SK-N-SH treated with all-trans-retinoic acid at 6 μM for 48 hours (cell line): ENCODE data around the gene CMIP.

ENCODE experiments used
- ARNTL ChIP-seq: fragments of 450-650 bp; formaldehyde crosslinking; IDR thresholded peaks from 2 replicates; pipeline ENCODE4 v1.5.0; 2020; ENCODE audit warnings: low read depth, mild to moderate bottlenecking, moderate library complexity, borderline replicate concordance
- CSDC2 ChIP-seq: fragments of 250-450 bp; sonication (Bioruptor Pico); IDR thresholded peaks from 2 replicates; pipeline ENCODE4 v1.5.0; 2020; ENCODE audit warnings: mild to moderate bottlenecking, moderate library complexity
- ISL1 ChIP-seq: fragments of 250-450 bp; sonication (Bioruptor Pico); IDR thresholded peaks from 2 replicates; pipeline ENCODE4 v2.1.2; 2022; ENCODE audit warnings: mild to moderate bottlenecking, moderate library complexity
- RARB ChIP-seq: fragments of 250-450 bp; sonication (Bioruptor Pico); IDR thresholded peaks from 2 replicates; pipeline ENCODE4 v1.8.0; 2021; ENCODE audit warnings: mild to moderate bottlenecking, moderate library complexity
- TOX ChIP-seq: fragments of 250-450 bp; sonication (Bioruptor Pico); IDR thresholded peaks from 2 replicates; pipeline ENCODE4 v1.8.0; 2021; ENCODE audit warnings: mild to moderate bottlenecking, moderate library complexity, borderline replicate concordance
- ZC3H10 ChIP-seq: fragments of 250-450 bp; sonication (Bioruptor Pico); IDR thresholded peaks from 2 replicates; pipeline ENCODE4 v1.5.1; 2021; ENCODE audit warnings: mild to moderate bottlenecking, moderate library complexity
- ZFP3 ChIP-seq: fragments of 250-450 bp; sonication (Bioruptor Pico); IDR thresholded peaks from 2 replicates; pipeline ENCODE4 v1.5.0; 2020; ENCODE audit warnings: mild to moderate bottlenecking, moderate library complexity
- ZNF70 ChIP-seq: fragments of 450-650 bp; formaldehyde crosslinking; IDR thresholded peaks from 2 replicates; pipeline ENCODE4 v1.5.0; 2020; ENCODE audit warnings: mild to moderate bottlenecking, moderate library complexity
- TF ChIP-seq, protein P1 (sequence below): fragments of 250-450 bp; sonication (Bioruptor Pico); IDR thresholded peaks from 2 replicates; pipeline ENCODE4 v1.8.0; 2020; ENCODE audit warnings: mild to moderate bottlenecking, moderate library complexity, borderline replicate concordance
- TF ChIP-seq, protein P2 (sequence below): fragments of 250-450 bp; sonication (Bioruptor Pico); IDR thresholded peaks from 2 replicates; pipeline ENCODE4 v1.5.1; 2021; ENCODE audit warnings: mild to moderate bottlenecking, moderate library complexity
- TF ChIP-seq, protein P3 (sequence below): fragments of 250-450 bp; sonication (Bioruptor Pico); IDR thresholded peaks from 2 replicates; pipeline ENCODE4 v1.8.0; 2021; ENCODE audit warnings: low read depth, mild to moderate bottlenecking, moderate library complexity, borderline replicate concordance

DNA sequence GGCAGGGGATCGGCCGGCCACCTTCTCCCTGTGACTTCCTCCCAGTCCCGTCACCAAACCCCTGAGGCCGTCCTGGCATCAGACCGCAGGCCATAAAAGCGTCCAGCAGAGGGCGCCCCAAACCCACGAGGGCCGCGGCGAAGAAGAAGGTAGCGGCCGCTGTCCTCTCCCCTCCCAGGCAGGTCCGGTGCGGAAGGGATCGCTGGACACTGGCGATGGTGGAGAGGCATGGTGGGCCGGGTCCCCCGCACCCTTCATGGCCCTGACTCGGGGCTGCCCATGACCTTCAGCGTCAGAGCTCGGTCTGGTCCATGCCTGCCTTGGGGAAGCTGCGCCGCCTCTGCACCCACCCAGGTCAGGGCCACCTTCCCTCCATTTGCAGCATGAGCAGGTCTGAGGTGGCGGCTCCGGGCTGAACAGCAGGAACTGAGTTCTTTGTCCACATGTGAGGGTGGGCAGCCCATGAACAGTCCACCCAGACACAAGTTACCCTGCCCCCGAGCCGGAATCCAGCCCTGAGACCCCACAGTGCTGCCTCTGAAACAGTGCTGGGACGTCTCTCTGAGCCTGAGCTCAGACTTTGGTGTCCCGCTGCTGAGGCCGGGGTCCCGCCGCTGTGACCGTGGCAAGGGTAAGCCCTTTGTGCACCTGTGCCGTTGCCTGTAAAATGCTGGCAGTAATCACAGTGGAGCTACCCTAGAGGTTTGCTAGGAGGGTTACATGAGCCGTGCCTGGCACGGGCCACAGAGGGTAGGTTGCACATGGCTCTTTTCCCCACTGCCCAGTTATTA lies 40.8 kb upstream of the CMIP start:
- TF ChIP-seq, protein P1, sequence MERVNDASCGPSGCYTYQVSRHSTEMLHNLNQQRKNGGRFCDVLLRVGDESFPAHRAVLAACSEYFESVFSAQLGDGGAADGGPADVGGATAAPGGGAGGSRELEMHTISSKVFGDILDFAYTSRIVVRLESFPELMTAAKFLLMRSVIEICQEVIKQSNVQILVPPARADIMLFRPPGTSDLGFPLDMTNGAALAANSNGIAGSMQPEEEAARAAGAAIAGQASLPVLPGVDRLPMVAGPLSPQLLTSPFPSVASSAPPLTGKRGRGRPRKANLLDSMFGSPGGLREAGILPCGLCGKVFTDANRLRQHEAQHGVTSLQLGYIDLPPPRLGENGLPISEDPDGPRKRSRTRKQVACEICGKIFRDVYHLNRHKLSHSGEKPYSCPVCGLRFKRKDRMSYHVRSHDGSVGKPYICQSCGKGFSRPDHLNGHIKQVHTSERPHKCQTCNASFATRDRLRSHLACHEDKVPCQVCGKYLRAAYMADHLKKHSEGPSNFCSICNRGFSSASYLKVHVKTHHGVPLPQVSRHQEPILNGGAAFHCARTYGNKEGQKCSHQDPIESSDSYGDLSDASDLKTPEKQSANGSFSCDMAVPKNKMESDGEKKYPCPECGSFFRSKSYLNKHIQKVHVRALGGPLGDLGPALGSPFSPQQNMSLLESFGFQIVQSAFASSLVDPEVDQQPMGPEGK (CRISPR knock-in tag) = no peak
- TF ChIP-seq ZFP3 (CRISPR knock-in tag) (no peak), RARB (CRISPR knock-in tag) (no peak), CSDC2 (CRISPR knock-in tag) (no peak), ZNF70 (CRISPR knock-in tag) (no peak), ARNTL (no peak), TOX (CRISPR knock-in tag) (no peak), ISL1 (CRISPR knock-in tag) (no peak), ZC3H10 (no peak)
- TF ChIP-seq, protein P2, sequence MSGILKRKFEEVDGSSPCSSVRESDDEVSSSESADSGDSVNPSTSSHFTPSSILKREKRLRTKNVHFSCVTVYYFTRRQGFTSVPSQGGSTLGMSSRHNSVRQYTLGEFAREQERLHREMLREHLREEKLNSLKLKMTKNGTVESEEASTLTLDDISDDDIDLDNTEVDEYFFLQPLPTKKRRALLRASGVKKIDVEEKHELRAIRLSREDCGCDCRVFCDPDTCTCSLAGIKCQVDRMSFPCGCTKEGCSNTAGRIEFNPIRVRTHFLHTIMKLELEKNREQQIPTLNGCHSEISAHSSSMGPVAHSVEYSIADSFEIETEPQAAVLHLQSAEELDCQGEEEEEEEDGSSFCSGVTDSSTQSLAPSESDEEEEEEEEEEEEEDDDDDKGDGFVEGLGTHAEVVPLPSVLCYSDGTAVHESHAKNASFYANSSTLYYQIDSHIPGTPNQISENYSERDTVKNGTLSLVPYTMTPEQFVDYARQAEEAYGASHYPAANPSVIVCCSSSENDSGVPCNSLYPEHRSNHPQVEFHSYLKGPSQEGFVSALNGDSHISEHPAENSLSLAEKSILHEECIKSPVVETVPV = no peak
- TF ChIP-seq, protein P3, sequence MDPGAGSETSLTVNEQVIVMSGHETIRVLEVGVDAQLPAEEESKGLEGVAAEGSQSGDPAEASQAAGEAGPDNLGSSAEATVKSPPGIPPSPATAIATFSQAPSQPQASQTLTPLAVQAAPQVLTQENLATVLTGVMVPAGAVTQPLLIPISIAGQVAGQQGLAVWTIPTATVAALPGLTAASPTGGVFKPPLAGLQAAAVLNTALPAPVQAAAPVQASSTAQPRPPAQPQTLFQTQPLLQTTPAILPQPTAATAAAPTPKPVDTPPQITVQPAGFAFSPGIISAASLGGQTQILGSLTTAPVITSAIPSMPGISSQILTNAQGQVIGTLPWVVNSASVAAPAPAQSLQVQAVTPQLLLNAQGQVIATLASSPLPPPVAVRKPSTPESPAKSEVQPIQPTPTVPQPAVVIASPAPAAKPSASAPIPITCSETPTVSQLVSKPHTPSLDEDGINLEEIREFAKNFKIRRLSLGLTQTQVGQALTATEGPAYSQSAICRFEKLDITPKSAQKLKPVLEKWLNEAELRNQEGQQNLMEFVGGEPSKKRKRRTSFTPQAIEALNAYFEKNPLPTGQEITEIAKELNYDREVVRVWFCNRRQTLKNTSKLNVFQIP = no peak
